Neutrophil (primary cell): Measurements from ENCODE around the gene CEP68.
A peak's percentile ranks its signal among the peaks of the same experiment; 100 is the strongest.

Experiments
- H3K27ac ChIP-seq: fragments of 200-600 bp; sonication (generic); 2 replicates; pipeline ENCODE4 v1.5.1; 2016; ENCODE audit warnings: mild to moderate bottlenecking, moderate library complexity
- H3K27me3 ChIP-seq: fragments of 200-600 bp; sonication (generic); 2 replicates; pipeline ENCODE4 v1.6.0; 2016; ENCODE audit warnings: mild to moderate bottlenecking
- H3K36me3 ChIP-seq: fragments of 200-600 bp; sonication (generic); 2 replicates; pipeline ENCODE4 v1.5.1; 2017
- H3K4me1 ChIP-seq, 2 experiments: fragments of 200-600 bp in 1 of 2; sonication (generic) in 1 of 2; 1 replicate in 1 of 2; 2 replicates in 1 of 2; pipeline versions ENCODE4 v1.5.1 to v1.6.1; 2013 to 2016; ENCODE audit warnings: low read depth in 1 of 2, low read length in 1 of 2, mild to moderate bottlenecking in 1 of 2, moderate library complexity in 1 of 2; ENCODE audit not compliant: control insufficient read depth in 1 of 2, insufficient read depth in 1 of 2
- H3K4me3 ChIP-seq, 2 experiments: fragments of 200-600 bp in 1 of 2; sonication (generic) in 1 of 2; 1 replicate in 1 of 2; 2 replicates in 1 of 2; pipeline ENCODE4 v1.5.1; 2013 to 2016; ENCODE audit warnings: low read depth in 1 of 2, low read length in 1 of 2, mild to moderate bottlenecking in 1 of 2, moderate library complexity in 1 of 2
- H3K9me3 ChIP-seq: fragments of 200-600 bp; sonication (generic); 2 replicates; pipeline ENCODE4 v1.5.1; 2016
- TF ChIP-seq, protein P1 (sequence below): fragments of 200-600 bp; sonication (generic); IDR thresholded peaks from 2 replicates; pipeline ENCODE4 v1.5.1; 2016; ENCODE audit warnings: antibody characterized with exemption

Gene CEP68

DNA sequence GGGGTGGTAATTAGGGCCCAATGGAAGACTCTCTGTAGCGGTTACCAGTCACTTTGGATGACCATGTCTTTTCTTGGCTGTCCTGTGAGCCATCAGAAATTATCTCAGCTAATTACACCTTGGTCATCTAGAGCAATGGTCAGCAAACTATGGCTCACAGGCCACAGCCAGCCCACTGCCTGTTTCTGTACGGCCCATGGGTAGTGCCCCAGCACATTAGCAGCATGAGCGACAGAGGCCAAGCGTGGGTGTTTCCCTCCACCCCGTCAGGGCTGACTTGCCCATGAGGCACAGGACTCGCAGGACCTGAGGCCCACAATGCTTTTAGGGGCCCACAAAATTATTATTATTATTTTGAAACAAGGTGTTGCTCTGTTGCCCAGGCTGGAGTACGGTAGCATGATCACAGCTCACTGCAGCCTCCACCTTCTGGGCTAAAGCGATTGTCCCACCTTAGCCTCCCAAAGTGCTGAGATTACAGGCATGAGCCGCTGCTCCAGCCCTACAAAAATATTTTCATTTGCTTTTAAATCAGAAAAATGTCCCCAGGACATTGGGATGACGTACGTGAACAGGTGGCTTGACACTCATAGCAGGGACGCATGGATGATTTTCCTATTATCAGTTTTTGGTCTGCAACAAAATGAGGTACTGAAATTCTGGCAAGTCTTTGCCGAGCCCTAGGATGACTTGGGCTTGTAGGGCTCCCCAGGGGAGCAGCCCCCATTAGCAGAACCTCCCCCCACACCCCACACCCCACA is 29.3 kb upstream of the CEP68 start:
- TF ChIP-seq, protein P1, sequence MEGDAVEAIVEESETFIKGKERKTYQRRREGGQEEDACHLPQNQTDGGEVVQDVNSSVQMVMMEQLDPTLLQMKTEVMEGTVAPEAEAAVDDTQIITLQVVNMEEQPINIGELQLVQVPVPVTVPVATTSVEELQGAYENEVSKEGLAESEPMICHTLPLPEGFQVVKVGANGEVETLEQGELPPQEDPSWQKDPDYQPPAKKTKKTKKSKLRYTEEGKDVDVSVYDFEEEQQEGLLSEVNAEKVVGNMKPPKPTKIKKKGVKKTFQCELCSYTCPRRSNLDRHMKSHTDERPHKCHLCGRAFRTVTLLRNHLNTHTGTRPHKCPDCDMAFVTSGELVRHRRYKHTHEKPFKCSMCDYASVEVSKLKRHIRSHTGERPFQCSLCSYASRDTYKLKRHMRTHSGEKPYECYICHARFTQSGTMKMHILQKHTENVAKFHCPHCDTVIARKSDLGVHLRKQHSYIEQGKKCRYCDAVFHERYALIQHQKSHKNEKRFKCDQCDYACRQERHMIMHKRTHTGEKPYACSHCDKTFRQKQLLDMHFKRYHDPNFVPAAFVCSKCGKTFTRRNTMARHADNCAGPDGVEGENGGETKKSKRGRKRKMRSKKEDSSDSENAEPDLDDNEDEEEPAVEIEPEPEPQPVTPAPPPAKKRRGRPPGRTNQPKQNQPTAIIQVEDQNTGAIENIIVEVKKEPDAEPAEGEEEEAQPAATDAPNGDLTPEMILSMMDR = no peak
- Histone ChIP-seq H3K9me3 (no peaks in the 10 kb centered on the region), H3K4me3 (no peak overlapping the region), H3K27ac (no peak overlapping the region), H3K4me1 (peaks cover 20 to 30% of the 10 kb centered on the region in 2 experiments), H3K27me3 (no peaks in the 10 kb centered on the region), H3K36me3 (no peaks in the 10 kb centered on the region)

- Histone ChIP-seq H3K9me3 (no peaks in the 10 kb centered on the region), H3K36me3 (no peaks in the 10 kb centered on the region), H3K27me3 (no peaks in the 10 kb centered on the region), H3K27ac (peak overlapping the region; percentile 26), H3K4me3 (no peak overlapping the region), H3K4me1 (peaks cover 22 to 36% of the 10 kb centered on the region in 2 experiments)
- TF ChIP-seq, protein P1 = no peak
Observed at GRCh38 chr2:65027616-65028244, 28.5 kb upstream of the CEP68 start.

GRCh38 chr2:65030476-65031332 is 25.5 kb upstream of the CEP68 start:
- Histone ChIP-seq H3K4me3 (no peak overlapping the region), H3K27me3 (no peaks in the 10 kb centered on the region), H3K36me3 (no peaks in the 10 kb centered on the region), H3K27ac (peak overlapping the region; percentile 19), H3K9me3 (no peaks in the 10 kb centered on the region), H3K4me1 (peaks cover 18 to 32% of the 10 kb centered on the region in 2 experiments)
- TF ChIP-seq, protein P1 = no peak

- H3K27ac ChIP-seq = no peak overlapping the region
- no peaks in the 10 kb centered on the region for H3K9me3 ChIP-seq
- H3K4me1 ChIP-seq = peaks cover 15 to 29% of the 10 kb centered on the region in 2 experiments
- H3K27me3 ChIP-seq = no peaks in the 10 kb centered on the region
- no peaks in the 10 kb centered on the region for H3K36me3 ChIP-seq
- TF ChIP-seq, protein P1 = no peak
- H3K4me3 ChIP-seq = no peak overlapping the region
Observed at GRCh38 chr2:65031341-65032018, 24.7 kb upstream of the CEP68 start.
